Measurements from ENCODE around the gene KRABD2.

Gene KRABD2

DNA sequence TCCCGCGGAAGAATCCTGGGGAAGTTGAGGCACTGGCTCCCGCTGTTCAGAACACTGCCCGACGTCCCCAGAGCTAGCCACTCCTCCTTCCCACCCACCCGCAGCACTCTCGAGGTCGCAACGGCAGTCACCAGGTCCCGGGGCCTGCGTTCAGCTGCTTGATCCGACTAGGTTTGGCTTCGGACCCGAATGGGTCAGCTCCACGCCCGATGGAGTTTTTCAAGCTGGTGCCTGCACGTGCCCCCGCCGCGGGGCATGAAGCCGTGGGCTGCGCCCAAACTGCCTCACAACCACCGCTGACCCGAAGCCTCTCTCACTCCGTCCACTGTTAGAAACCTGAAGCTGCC is 49.2 kb downstream of the KRABD2 start:
- FAIRE-seq (no peak), DNase-seq (ENCODE audit: extremely low spot score, insufficient read length, low read depth) (no peak)
